GM12874 (cell line): Measurements from ENCODE around the gene SERF2.
"Not testable (repeated sequence)": the region's sequence is repeated elsewhere in the genome, so short reads cannot be mapped to it uniquely, and the experiment has no call there.

Source experiments
- CTCF ChIP-seq: IDR thresholded peaks from 2 replicates; pipeline ENCODE4 v1.5.1; 2011; ENCODE audit warnings: low read depth, mild to moderate bottlenecking, control low read depth, low read length, moderate library complexity; ENCODE audit not compliant: insufficient read depth

The SERF2 gene

GRCh38 chr15:43791993-43792760, at the start of gene SERF2:
Gene SERF2 (plus strand): TSS chr15:43792320. CDS start chr15:43792377, 57 bp downstream.
- no peak for TF ChIP-seq CTCF

- TF ChIP-seq CTCF: not testable (repeated sequence)
Observed at GRCh38 chr15:43746245-43746902, 45.7 kb upstream of the SERF2 start, which contains the start of gene PDIA3. Gene PDIA3 (plus strand): TSS chr15:43746438. CDS start chr15:43746540, 102 bp downstream.

GRCh38 chr15:43748376-43748775, 43.7 kb upstream of the SERF2 start:
- no peak for TF ChIP-seq CTCF

GRCh38 chr15:43749690-43750345, 42.3 kb upstream of the SERF2 start:
- TF ChIP-seq CTCF: no peak

GRCh38 chr15:43751885-43752284, 40.2 kb upstream of the SERF2 start:
- no peak for TF ChIP-seq CTCF

GRCh38 chr15:43762824-43763223, 29.3 kb upstream of the SERF2 start:
- TF ChIP-seq CTCF: no peak

GRCh38 chr15:43763819-43764446, 28.2 kb upstream of the SERF2 start:
- no peak for TF ChIP-seq CTCF
